Endothelial cell of umbilical vein (primary cell): ENCODE measurements around the gene TSEN34. TPM values are rescaled to one million over a fixed set of nuclear protein-coding genes. Genes with fewer than 3 reads are reported as not detected.
"Not testable (repeated sequence)": the region's sequence is repeated elsewhere in the genome, so short reads cannot be mapped to it uniquely, and the experiment has no call there.

Experiments used
- BruUV-seq: library from RNA; stranded (reverse); fragments of 400-500 nt; replicated peaks from 2 replicates; lab custom pipeline; 2021; lab: Mats Ljungman, UMichigan
- CTCF ChIA-PET: fragments of 300-600, 350-600 bp; sonication (Branson Sonifier 250); formaldehyde crosslinking; loops from one replicate; lab custom pipeline; 2021; ENCODE audit warnings: antibody characterized with exemption, inconsistent platforms; lab: Charles Lee
- POLR2A ChIA-PET: fragments of 300-600, 350-600 bp; sonication (Branson Sonifier 250); formaldehyde crosslinking; loops from one replicate; lab custom pipeline; 2021; ENCODE audit warnings: antibody characterized with exemption, inconsistent platforms; lab: Charles Lee
- DNase-seq: peaks from one replicate; pipeline ENCODE4 v3.0.0-alpha.2; 2011; ENCODE audit warnings: low read depth, low spot score
- FAIRE-seq: peaks from 2 replicates; lab custom pipeline; 2011; peaks lifted over from hg19 to GRCh38; lab: Jason Lieb, UNC
- H2AFZ ChIP-seq: 2 replicates; pipeline ENCODE4 v1.6.0; 2012; ENCODE audit warnings: low read depth, low read length, control low read depth, inconsistent platforms
- H3K27ac ChIP-seq: 2 replicates; pipeline ENCODE4 v1.5.1; 2011; ENCODE audit warnings: low read depth, mild to moderate bottlenecking, control low read depth, low read length, moderate library complexity; ENCODE audit not compliant: insufficient read depth
- H3K27me3 ChIP-seq, 2 experiments: 2 replicates each; pipeline versions ENCODE4 v1.6.0 to v1.6.1; 2011; ENCODE audit warnings: low read length in 2 of 2, mixed read lengths in 1 of 2; ENCODE audit not compliant: control insufficient read depth in 2 of 2, insufficient read depth in 2 of 2
- H3K36me3 ChIP-seq, 2 experiments: 2 replicates in 1 of 2; 3 replicates in 1 of 2; pipeline ENCODE4 v1.5.1; 2011; ENCODE audit warnings: low read length in 2 of 2, mild to moderate bottlenecking in 1 of 2, moderate library complexity in 1 of 2; ENCODE audit not compliant: control insufficient read depth in 2 of 2, insufficient read depth in 2 of 2; ENCODE audit errors: extremely low read depth in 1 of 2
- H3K4me1 ChIP-seq: 3 replicates; pipeline ENCODE4 v1.5.1; 2011; ENCODE audit warnings: mild to moderate bottlenecking, low read length; ENCODE audit not compliant: control insufficient read depth, insufficient read depth; ENCODE audit errors: extremely low read depth
- H3K4me2 ChIP-seq: 2 replicates; pipeline ENCODE4 v1.6.1; 2011; ENCODE audit warnings: low read length, control low read depth, mixed read lengths; ENCODE audit not compliant: insufficient read depth
- H3K4me3 ChIP-seq, 3 experiments: fragments of 200-600 bp in 1 of 3; sonication (generic), shearing (Covaris generic) in 1 of 3; replicated peaks in 1 of 3; 2 replicates each; pipeline ENCODE4 v1.5.1; 2011 to 2016; ENCODE audit warnings: control low read depth in 3 of 3, low read length in 3 of 3, mild to moderate bottlenecking in 2 of 3, inconsistent platforms in 1 of 3, low read depth in 1 of 3, moderate library complexity in 1 of 3; ENCODE audit not compliant: insufficient read depth in 1 of 3
- H3K79me2 ChIP-seq: 2 replicates; pipeline ENCODE4 v1.6.0; 2012; ENCODE audit warnings: low read length, inconsistent platforms; ENCODE audit not compliant: control insufficient read depth, insufficient read depth
- H3K9ac ChIP-seq: replicated peaks from 2 replicates; pipeline ENCODE3; 2011; ENCODE audit warnings: low read length, control low read depth; ENCODE audit not compliant: insufficient read depth; ENCODE audit errors: extremely low read depth
- H3K9me1 ChIP-seq: replicated peaks from 3 replicates; pipeline ENCODE4 v1.6.0; 2011; ENCODE audit warnings: mild to moderate bottlenecking, low read length; ENCODE audit not compliant: control insufficient read depth, insufficient read depth; ENCODE audit errors: extremely low read depth
- H3K9me3 ChIP-seq: replicated peaks from 2 replicates; pipeline ENCODE4 v1.5.1; 2012; ENCODE audit warnings: low read length, inconsistent platforms; ENCODE audit not compliant: control insufficient read depth, insufficient read depth
- H4K20me1 ChIP-seq: replicated peaks from 2 replicates; pipeline ENCODE3; 2011; ENCODE audit warnings: mild to moderate bottlenecking, low read length; ENCODE audit not compliant: control insufficient read depth, insufficient read depth; ENCODE audit errors: extremely low read depth
- CTCF ChIP-seq, 2 donors: IDR thresholded peaks; 1 replicate in 1 of 2; 2 replicates in 1 of 2; pipeline ENCODE4 v1.5.1; 2011; ENCODE audit warnings: low read length in 2 of 2, mild to moderate bottlenecking in 2 of 2, moderate library complexity in 2 of 2, control low read depth in 1 of 2, inconsistent platforms in 1 of 2, low read depth in 1 of 2; ENCODE audit not compliant: insufficient read depth in 1 of 2; ENCODE audit errors: extremely low read depth in 1 of 2
- EZH2 ChIP-seq: IDR thresholded peaks from 2 replicates; pipeline ENCODE4 v1.6.1; 2012; ENCODE audit warnings: borderline replicate concordance, low read depth, mild to moderate bottlenecking, moderate library complexity, low read length, inconsistent platforms; ENCODE audit not compliant: severe bottlenecking
- FOS ChIP-seq: IDR thresholded peaks from 2 replicates; pipeline ENCODE4 v1.6.1; 2011; ENCODE audit warnings: mild to moderate bottlenecking, low read length, moderate library complexity, borderline replicate concordance; ENCODE audit not compliant: insufficient read depth
- GATA2 ChIP-seq: IDR thresholded peaks from 2 replicates; pipeline ENCODE4 v1.7.0; 2011; ENCODE audit warnings: low read depth, mild to moderate bottlenecking, moderate library complexity, mixed read lengths, low read length; ENCODE audit not compliant: insufficient read length, insufficient read depth
- JUN ChIP-seq: IDR thresholded peaks from 2 replicates; pipeline ENCODE4 v1.6.1; 2011; ENCODE audit warnings: borderline replicate concordance, low read depth; ENCODE audit not compliant: insufficient read length, insufficient read depth
- MYC ChIP-seq: IDR thresholded peaks from one replicate; pipeline ENCODE4 v1.6.1; 2011; ENCODE audit warnings: mild to moderate bottlenecking, low read depth, low read length
- POLR2A ChIP-seq: IDR thresholded peaks from 2 replicates; pipeline ENCODE4 v1.6.1; 2012; ENCODE audit warnings: low read depth, mild to moderate bottlenecking, control low read depth, low read length
- POLR2AphosphoS5 ChIP-seq: IDR thresholded peaks from 2 replicates; pipeline ENCODE4 v1.6.1; 2012; ENCODE audit warnings: low read depth, mild to moderate bottlenecking, control low read depth, low read length, moderate library complexity; ENCODE audit not compliant: insufficient read depth
- dilution Hi-C: fragments of 300-500 bp; cut with MboI; formaldehyde crosslinking; loops from one replicate; pipeline ENCODE4 v1.15.0; 2019; ENCODE audit warnings: low sequenced_read_pairs; ENCODE audit not compliant: extremely low pct_ligation_motif_present
- intact Hi-C: fragments of 100-400 bp; cut with micrococcal nuclease; formaldehyde crosslinking; loops from one replicate; pipeline ENCODE4 v1.10.0; 2022
- polyA plus RNA-seq, 4 experiments: library from polyadenylated mRNA; depleted of rRNA in 3 of 4; stranded (reverse) in 3 of 4; unstranded in 1 of 4; fragments of >200 nt; gene quantifications; 2 replicates each; pipeline versions ENCODE4 v1.2.1 to v1.2.3, GENCODE V29; 2011 to 2012; ENCODE audit warnings: missing spikeins in 1 of 4
- total RNA-seq: library from RNA; stranded (reverse); gene quantifications from 2 replicates; pipeline ENCODE4 v1.2.3, GENCODE V29; 2021
- TF ChIP-seq, protein P1 (sequence below): IDR thresholded peaks from 2 replicates; pipeline ENCODE4 v1.6.1; 2011; ENCODE audit not compliant: insufficient read depth, insufficient read length

The TSEN34 gene
- total and polyA plus RNA-seq, 2 donors (not counting 3 experiments of a cell fraction or from before 2014, with no cell fraction given): 40.7 to 81.9 TPM

DNA sequence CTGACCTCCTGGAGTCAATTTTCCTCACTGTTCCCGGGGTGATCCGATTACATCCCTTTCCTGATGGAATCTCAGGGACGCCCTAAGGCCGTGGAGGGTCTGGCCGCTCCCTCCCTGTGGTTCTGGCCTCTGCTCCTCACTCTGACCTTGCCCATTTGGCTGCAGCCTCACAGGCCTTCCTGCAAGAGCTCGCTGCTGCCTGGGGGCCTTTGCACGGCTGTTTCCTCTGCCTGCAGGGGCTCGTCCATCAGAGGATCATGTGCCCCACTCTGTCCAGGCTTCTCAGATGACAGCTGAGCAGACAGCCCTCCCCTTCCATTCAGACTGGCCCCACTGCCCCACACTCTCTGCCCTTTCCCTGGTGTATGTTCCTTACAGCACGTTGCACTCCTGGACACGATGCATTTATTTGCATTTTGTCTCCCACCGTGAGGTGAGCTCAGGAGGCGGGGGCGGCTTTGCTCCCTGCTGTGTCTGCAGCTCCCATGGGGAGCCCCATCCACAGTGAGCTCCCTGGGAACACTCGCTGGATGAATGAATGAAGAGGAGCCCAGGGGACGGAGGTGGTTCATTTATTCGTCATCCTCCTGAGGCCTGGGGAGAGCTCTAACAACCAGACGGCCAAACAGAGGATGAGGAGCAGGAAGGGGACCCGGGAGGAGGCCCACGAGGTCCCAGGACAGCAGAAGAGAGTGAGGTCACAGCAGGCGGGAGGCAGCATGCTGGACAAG, 26.6 kb downstream of the TSEN34 start:
- H4K20me1 ChIP-seq, H3K4me1 ChIP-seq, BruUV-seq, DNase-seq, dilution Hi-C loops, H3K27me3 ChIP-seq, POLR2A ChIA-PET, H3K9ac ChIP-seq, H3K36me3 ChIP-seq, H3K27ac ChIP-seq, H3K4me2 ChIP-seq, H2AFZ ChIP-seq, H3K79me2 ChIP-seq, FAIRE-seq, intact Hi-C loops, H3K9me3 ChIP-seq, H3K9me1 ChIP-seq, H3K4me3 ChIP-seq, CTCF ChIA-PET: not testable (repeated sequence)

GRCh38 chr19:54218259-54218658, 27.2 kb downstream of the TSEN34 start:
- H3K27me3 ChIP-seq: no peaks in the 10 kb centered on the region
- dilution Hi-C loops (no loop called here), intact Hi-C loops (no loop called here)
- no peak overlapping the region for H3K9ac ChIP-seq
- H3K36me3 ChIP-seq: no peaks in the 10 kb centered on the region
- H3K9me3 ChIP-seq: no peaks in the 10 kb centered on the region
- H4K20me1 ChIP-seq: no peaks in the 10 kb centered on the region
- no peak overlapping the region for H3K27ac ChIP-seq
- H3K4me1 ChIP-seq: no peaks in the 10 kb centered on the region
- no peaks in the 10 kb centered on the region for H3K9me1 ChIP-seq
- no peaks in the 10 kb centered on the region for H3K79me2 ChIP-seq
- H3K4me3 ChIP-seq: no peak overlapping the region
- H3K4me2 ChIP-seq: no peak overlapping the region
- DNase-seq: no peak
- no TSS peak for BruUV-seq
- ChIA-PET POLR2A (no interaction called here), CTCF (no interaction called here)
- no peak overlapping the region for H2AFZ ChIP-seq
- no peak for FAIRE-seq
- TF ChIP-seq CTCF (IDR thresholded peaks at IDR 0.05; ENCODE audit: extremely low read depth in 1 of 2, insufficient read depth in 1 of 2, low read depth in 1 of 2, low read length in 2 of 2): no peak
- no peak for TF ChIP-seq EZH2
- TF ChIP-seq POLR2A: no peak
- TF ChIP-seq FOS: no peak
- no peak for TF ChIP-seq JUN
- TF ChIP-seq, protein P1, sequence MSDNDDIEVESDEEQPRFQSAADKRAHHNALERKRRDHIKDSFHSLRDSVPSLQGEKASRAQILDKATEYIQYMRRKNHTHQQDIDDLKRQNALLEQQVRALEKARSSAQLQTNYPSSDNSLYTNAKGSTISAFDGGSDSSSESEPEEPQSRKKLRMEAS: no peak
- no peak for TF ChIP-seq GATA2
- no peak for TF ChIP-seq MYC
- no peak for TF ChIP-seq POLR2AphosphoS5
